Sigmoid colon (tissue), 4 donors: Measurements from ENCODE around the gene SUPT20HL1.
"Not testable (repeated sequence)": the region's sequence is repeated elsewhere in the genome, so short reads cannot be mapped to it uniquely, and the experiment has no call there.

ENCODE experiments used
- CTCF ChIP-seq, 4 experiments: fragments of 450-650 bp in 3 of 4; fragments of 200-600 bp in 1 of 4; IDR thresholded peaks; one replicate each; pipeline ENCODE4 v1.5.1; 2016 to 2019; ENCODE audit warnings: antibody characterized with exemption in 4 of 4, mild to moderate bottlenecking in 3 of 4, moderate library complexity in 2 of 4
- EP300 ChIP-seq, 4 donors: sonication (generic); formaldehyde crosslinking; IDR thresholded peaks; one replicate each; pipeline ENCODE4 v1.6.1; 2017; ENCODE audit warnings: antibody characterized with exemption in 4 of 4
- POLR2A ChIP-seq, 2 donors: fragments of 450-650 bp; IDR thresholded peaks; one replicate each; pipeline ENCODE4 v1.6.1; 2016; ENCODE audit warnings: antibody characterized with exemption in 2 of 2, mild to moderate bottlenecking in 2 of 2, moderate library complexity in 2 of 2
- POLR2AphosphoS5 ChIP-seq, 4 donors: sonication (generic); formaldehyde crosslinking; IDR thresholded peaks; one replicate each; pipeline ENCODE4 v1.6.1; 2017; ENCODE audit warnings: antibody characterized with exemption in 4 of 4

GRCh38 chrX:24312249-24312607 is 48.2 kb upstream of the SUPT20HL1 start:
- TF ChIP-seq CTCF, POLR2A, EP300, POLR2AphosphoS5 (IDR thresholded peaks at IDR 0.05): not testable (repeated sequence)
